22Rv1 (cell line): ENCODE data around the gene BAG3.
"Not testable (repeated sequence)": the region's sequence is repeated elsewhere in the genome, so short reads cannot be mapped to it uniquely, and the experiment has no call there.

Experiments used
- H3K27ac ChIP-seq: fragments of 450-650 bp; 2 replicates; pipeline ENCODE4 v1.5.1; 2017
- CTCF ChIP-seq: fragments of 450-650 bp; IDR thresholded peaks from 2 replicates; pipeline ENCODE4 v1.5.1; 2017; ENCODE audit warnings: mild to moderate bottlenecking
- ZFX ChIP-seq: fragments of 450-650 bp; IDR thresholded peaks from 2 replicates; pipeline ENCODE4 v1.6.1; 2017; ENCODE audit warnings: antibody characterized with exemption, borderline replicate concordance

Gene BAG3

GRCh38 chr10:119613741-119614140, 37.4 kb upstream of the BAG3 start:
- H3K27ac ChIP-seq: no peak overlapping the region
- no peak for TF ChIP-seq CTCF
- TF ChIP-seq ZFX: no peak

GRCh38 chr10:119614686-119615085, 36.5 kb upstream of the BAG3 start:
- no peak overlapping the region for H3K27ac ChIP-seq
- TF ChIP-seq ZFX (no peak), CTCF (no peak)

- TF ChIP-seq CTCF: peak; percentile 40
- no peak for TF ChIP-seq ZFX
- no peak overlapping the region for H3K27ac ChIP-seq
Observed at GRCh38 chr10:119616882-119617570, 34.2 kb upstream of the BAG3 start.

GRCh38 chr10:119619215-119619614, 32.0 kb upstream of the BAG3 start:
- TF ChIP-seq CTCF (no peak), ZFX (no peak)

GRCh38 chr10:119619811-119620210, 31.4 kb upstream of the BAG3 start:
- H3K27ac ChIP-seq: not testable (repeated sequence)

More at GRCh38 chr10:119619215-119619614, 32.0 kb upstream of the BAG3 start:
- H3K27ac ChIP-seq: no peak overlapping the region

- TF ChIP-seq ZFX (no peak), CTCF (no peak)
- H3K27ac ChIP-seq: no peak overlapping the region
Observed at GRCh38 chr10:119620241-119621077, 30.7 kb upstream of the BAG3 start.

GRCh38 chr10:119621078-119621384, 30.1 kb upstream of the BAG3 start:
- no peak for TF ChIP-seq ZFX
- no peak for TF ChIP-seq CTCF
- H3K27ac ChIP-seq: no peak overlapping the region
